Peyer's patch (tissue), 4 donors: ENCODE measurements around the gene MACROD2. TPM values are rescaled to one million over a fixed set of nuclear protein-coding genes. Genes with fewer than 3 reads are reported as not detected.

Source experiments
- DNase-seq, 3 donors: peaks; one replicate each; pipeline ENCODE4 v3.0.0-alpha.2; 2017 to 2019
- H3K27ac ChIP-seq, 4 donors: fragments of 200-600 bp; sonication (generic); one replicate each; pipeline ENCODE4 v1.5.1; 2016 to 2019
- H3K27me3 ChIP-seq, 2 donors: fragments of 200-600 bp; sonication (generic); one replicate each; pipeline ENCODE4 v1.5.1; 2019
- H3K36me3 ChIP-seq, 3 donors: fragments of 200-600 bp; sonication (generic); one replicate each; pipeline ENCODE4 v1.5.1; 2016 to 2019
- H3K4me1 ChIP-seq, 4 donors: fragments of 200-600 bp; sonication (generic); one replicate each; pipeline ENCODE4 v1.5.1; 2016 to 2019
- H3K4me3 ChIP-seq, 4 donors: fragments of 200-600 bp; sonication (generic); 1 replicate in 3 of 4; 2 replicates in 1 of 4; pipeline ENCODE4 v1.5.1; 2016 to 2019; ENCODE audit warnings: mild to moderate bottlenecking in 1 of 4
- H3K9me3 ChIP-seq, 4 donors: fragments of 200-600 bp; sonication (generic); one replicate each; pipeline ENCODE4 v1.5.1; 2016 to 2019; ENCODE audit warnings: mild to moderate bottlenecking in 1 of 4
- POLR2A ChIP-seq, 2 donors: fragments of 450-650 bp; IDR thresholded peaks; one replicate each; pipeline ENCODE4 v1.5.1; 2017; ENCODE audit warnings: antibody characterized with exemption in 2 of 2, mild to moderate bottlenecking in 2 of 2, moderate library complexity in 2 of 2
- total RNA-seq, 4 donors: library from RNA; depleted of rRNA; stranded (reverse); fragments of >200 nt; gene quantifications; one replicate each; pipeline ENCODE4 v1.1.0, GENCODE V29; 2016
- TF ChIP-seq, protein P1 (sequence below), 6 experiments: fragments of 450-650 bp in 4 of 6; fragments of 200-600 bp in 2 of 6; sonication (generic) in 1 of 6; IDR thresholded peaks; one replicate each; pipeline ENCODE4 v1.5.1; 2017 to 2019; ENCODE audit warnings: antibody characterized with exemption in 6 of 6, mild to moderate bottlenecking in 3 of 6, moderate library complexity in 1 of 6

The MACROD2 gene
- total RNA-seq, 4 donors from 2014 or later = 2.5 to 10.7 (median 6.5) TPM

DNA sequence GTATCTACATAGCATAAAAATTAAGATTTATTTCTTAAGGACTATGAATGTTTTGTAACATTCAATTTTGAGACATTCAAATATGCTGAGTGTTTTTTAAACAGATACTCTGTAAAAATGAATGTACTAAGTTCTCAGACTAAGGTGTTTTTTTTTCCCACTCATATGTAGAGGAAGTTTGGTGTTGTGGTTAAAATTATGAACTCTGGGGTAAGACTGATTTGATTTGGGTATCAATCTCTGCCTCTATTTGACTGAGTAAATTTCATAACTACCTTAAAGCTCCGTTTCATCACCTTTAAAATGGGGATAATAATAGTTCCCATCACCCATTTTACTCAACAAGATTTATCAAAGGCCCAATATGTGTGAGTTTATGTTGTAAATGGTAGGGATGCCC is 728.7 kb downstream of the MACROD2 start:
- Histone ChIP-seq H3K27ac (no peak overlapping the region), H3K36me3 (no peaks in the 10 kb centered on the region), H3K9me3 (no peaks in the 10 kb centered on the region), H3K4me3 (no peak overlapping the region), H3K27me3 (no peaks in the 10 kb centered on the region), H3K4me1 (no peaks in the 10 kb centered on the region)
- no peak for TF ChIP-seq POLR2A (IDR thresholded peaks at IDR 0.05)
- TF ChIP-seq, protein P1, sequence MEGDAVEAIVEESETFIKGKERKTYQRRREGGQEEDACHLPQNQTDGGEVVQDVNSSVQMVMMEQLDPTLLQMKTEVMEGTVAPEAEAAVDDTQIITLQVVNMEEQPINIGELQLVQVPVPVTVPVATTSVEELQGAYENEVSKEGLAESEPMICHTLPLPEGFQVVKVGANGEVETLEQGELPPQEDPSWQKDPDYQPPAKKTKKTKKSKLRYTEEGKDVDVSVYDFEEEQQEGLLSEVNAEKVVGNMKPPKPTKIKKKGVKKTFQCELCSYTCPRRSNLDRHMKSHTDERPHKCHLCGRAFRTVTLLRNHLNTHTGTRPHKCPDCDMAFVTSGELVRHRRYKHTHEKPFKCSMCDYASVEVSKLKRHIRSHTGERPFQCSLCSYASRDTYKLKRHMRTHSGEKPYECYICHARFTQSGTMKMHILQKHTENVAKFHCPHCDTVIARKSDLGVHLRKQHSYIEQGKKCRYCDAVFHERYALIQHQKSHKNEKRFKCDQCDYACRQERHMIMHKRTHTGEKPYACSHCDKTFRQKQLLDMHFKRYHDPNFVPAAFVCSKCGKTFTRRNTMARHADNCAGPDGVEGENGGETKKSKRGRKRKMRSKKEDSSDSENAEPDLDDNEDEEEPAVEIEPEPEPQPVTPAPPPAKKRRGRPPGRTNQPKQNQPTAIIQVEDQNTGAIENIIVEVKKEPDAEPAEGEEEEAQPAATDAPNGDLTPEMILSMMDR (IDR thresholded peaks at IDR 0.05) = no peak
- DNase-seq = no peak

GRCh38 chr20:14724468-14724867 is 729.2 kb downstream of the MACROD2 start:
- no peak for DNase-seq
- TF ChIP-seq, protein P1 (IDR thresholded peaks at IDR 0.05) = no peak
- no peak for TF ChIP-seq POLR2A (IDR thresholded peaks at IDR 0.05)
- Histone ChIP-seq H3K9me3 (no peaks in the 10 kb centered on the region), H3K27me3 (no peaks in the 10 kb centered on the region), H3K36me3 (no peaks in the 10 kb centered on the region), H3K4me1 (no peaks in the 10 kb centered on the region), H3K27ac (no peak overlapping the region), H3K4me3 (no peak overlapping the region)

DNA sequence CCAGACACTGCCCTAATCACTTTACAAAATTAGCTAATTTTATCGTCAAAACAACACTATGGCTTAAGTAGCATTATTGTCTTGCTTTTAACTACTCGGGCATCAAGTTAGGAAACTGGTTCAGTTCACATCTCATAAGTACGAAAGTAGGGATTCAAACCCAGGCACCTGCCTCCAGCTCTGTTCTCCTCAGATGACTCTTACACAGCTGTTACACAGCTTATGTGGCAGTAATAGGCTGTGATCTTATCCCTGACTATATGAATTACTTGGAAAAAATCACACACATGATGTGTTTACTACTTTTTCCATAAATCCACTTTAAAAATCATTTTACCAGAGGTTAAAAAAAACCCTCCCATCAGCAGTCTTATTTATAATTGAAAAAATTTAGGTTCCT is 731.3 kb downstream of the MACROD2 start:
- no peaks in the 10 kb centered on the region for H3K4me1 ChIP-seq
- no peak for TF ChIP-seq POLR2A (IDR thresholded peaks at IDR 0.05)
- TF ChIP-seq, protein P1 (IDR thresholded peaks at IDR 0.05) = no peak
- DNase-seq = no peak
- H3K27me3 ChIP-seq = no peaks in the 10 kb centered on the region
- no peaks in the 10 kb centered on the region for H3K36me3 ChIP-seq
- H3K27ac ChIP-seq = no peak overlapping the region
- no peaks in the 10 kb centered on the region for H3K9me3 ChIP-seq
- no peak overlapping the region for H3K4me3 ChIP-seq

DNA sequence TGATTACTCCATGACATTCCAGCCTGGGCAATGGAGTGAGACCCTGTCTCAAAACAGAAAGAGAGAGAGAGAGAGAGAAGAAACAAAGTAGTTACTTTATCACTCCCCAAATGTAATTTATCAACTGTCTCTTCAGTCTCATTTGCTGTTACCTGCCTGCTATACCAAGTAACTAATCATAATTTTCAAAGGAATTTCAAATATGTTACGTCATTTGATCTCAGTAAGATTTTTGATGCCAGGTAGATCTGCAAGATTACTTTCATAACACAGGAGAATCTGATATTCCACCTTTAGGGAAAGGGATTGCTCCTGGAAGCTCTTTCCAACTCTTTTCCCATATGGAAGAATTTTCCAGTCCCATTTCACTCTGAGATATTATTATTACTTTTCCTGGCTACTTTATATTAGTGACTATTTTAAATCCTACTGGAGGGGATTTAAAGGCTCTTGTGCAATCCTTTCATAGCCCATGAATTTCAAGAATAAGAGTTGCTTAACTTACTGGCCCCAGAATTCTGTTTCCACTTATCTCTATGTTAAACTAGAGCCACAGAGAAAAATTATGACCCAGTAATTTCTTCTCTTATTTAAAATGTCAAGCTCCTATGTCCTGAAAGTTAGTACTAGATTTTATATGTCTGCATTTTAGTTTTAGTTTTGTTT is 732.3 kb downstream of the MACROD2 start:
- no peak for DNase-seq
- Histone ChIP-seq H3K27me3 (no peaks in the 10 kb centered on the region), H3K36me3 (no peaks in the 10 kb centered on the region), H3K27ac (no peak overlapping the region), H3K4me1 (no peaks in the 10 kb centered on the region), H3K9me3 (no peaks in the 10 kb centered on the region), H3K4me3 (no peak overlapping the region)
- no peak for TF ChIP-seq POLR2A (IDR thresholded peaks at IDR 0.05)
- TF ChIP-seq, protein P1 (IDR thresholded peaks at IDR 0.05) = no peak

DNA sequence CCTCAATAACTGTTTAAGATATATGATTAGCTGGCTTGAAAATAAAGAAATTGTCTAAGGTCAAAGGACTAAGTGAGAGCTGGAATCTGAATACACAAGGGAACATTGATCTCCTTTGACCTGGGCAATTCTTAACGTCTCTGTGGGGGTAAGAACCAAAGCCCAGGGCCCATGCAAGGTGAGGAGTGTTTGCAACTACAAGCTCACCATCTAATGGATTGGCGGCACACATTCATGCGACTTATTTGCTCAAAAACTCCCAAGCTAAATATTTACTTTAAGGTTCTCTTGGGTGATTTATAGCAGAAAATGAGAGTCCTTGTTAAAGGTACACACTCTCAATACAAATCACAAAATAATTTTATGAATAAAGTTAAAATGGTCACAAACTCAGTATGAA is 734.1 kb downstream of the MACROD2 start:
- TF ChIP-seq, protein P1 (IDR thresholded peaks at IDR 0.05) = no peak
- TF ChIP-seq POLR2A (IDR thresholded peaks at IDR 0.05) = no peak
- H3K27me3 ChIP-seq = no peaks in the 10 kb centered on the region
- no peaks in the 10 kb centered on the region for H3K36me3 ChIP-seq
- no peaks in the 10 kb centered on the region for H3K9me3 ChIP-seq
- no peak overlapping the region for H3K27ac ChIP-seq
- no peak for DNase-seq
- H3K4me1 ChIP-seq = no peaks in the 10 kb centered on the region
- no peak overlapping the region for H3K4me3 ChIP-seq

DNA sequence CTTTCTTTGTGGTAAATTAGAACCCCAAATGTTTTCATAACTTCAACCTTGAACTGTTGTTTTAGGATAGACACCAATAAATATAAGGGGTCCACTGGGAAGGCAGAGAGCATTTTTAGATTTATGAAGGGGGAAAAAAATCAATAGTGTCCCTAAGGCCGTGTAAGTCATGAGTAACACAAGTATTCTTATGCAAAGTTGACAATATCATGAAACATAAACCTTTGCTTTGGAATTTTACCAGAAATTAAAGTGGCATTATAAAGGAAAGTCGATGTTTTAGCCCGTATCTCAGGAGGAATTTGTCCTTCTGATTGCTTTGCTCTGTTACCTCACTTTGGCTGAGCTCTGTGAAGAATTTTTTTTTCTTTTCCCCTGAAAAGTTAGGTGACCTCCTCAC is 737.0 kb downstream of the MACROD2 start:
- no peak overlapping the region for H3K4me3 ChIP-seq
- TF ChIP-seq, protein P1 (IDR thresholded peaks at IDR 0.05) = no peak
- TF ChIP-seq POLR2A (IDR thresholded peaks at IDR 0.05) = no peak
- DNase-seq = no peak
- no peaks in the 10 kb centered on the region for H3K9me3 ChIP-seq
- H3K4me1 ChIP-seq = no peaks in the 10 kb centered on the region
- H3K27me3 ChIP-seq = no peaks in the 10 kb centered on the region
- no peak overlapping the region for H3K27ac ChIP-seq
- no peaks in the 10 kb centered on the region for H3K36me3 ChIP-seq
